ENCODE data around the gene INHBB. TPM values are rescaled to one million over a fixed set of nuclear protein-coding genes. Genes with fewer than 3 reads are reported as not detected.

INHBB gene
- total RNA-seq, 2 donors from 2014 or later = 3.6 to 7.9 TPM

GRCh38 chr2:120300385-120300784, 45.6 kb upstream of the INHBB start:
- ATAC-seq (no peak), DNase-seq (no peak)
- 77 to 92% methylated on average over 7 to 10 of the region's 10 CpGs for WGBS, 2 donors
- Histone ChIP-seq H3K36me3 (replicated peaks in 1 of 2; ENCODE audit: insufficient read depth in 1 of 2, low read depth in 2 of 2) (no peaks in the 10 kb centered on the region), H3K27me3 (no peaks in the 10 kb centered on the region), H3K4me3 (no peak overlapping the region), H3K27ac (no peak overlapping the region), H3K4me1 (peaks cover 3% of the 10 kb centered on the region), H3K9me3 (no peaks in the 10 kb centered on the region)
- no peak for TF ChIP-seq CTCF (IDR thresholded peaks at IDR 0.05)
- TF ChIP-seq POLR2A (IDR thresholded peaks at IDR 0.05) = no peak
- intact Hi-C loops (cut with DNase I) = no loop called here

DNA sequence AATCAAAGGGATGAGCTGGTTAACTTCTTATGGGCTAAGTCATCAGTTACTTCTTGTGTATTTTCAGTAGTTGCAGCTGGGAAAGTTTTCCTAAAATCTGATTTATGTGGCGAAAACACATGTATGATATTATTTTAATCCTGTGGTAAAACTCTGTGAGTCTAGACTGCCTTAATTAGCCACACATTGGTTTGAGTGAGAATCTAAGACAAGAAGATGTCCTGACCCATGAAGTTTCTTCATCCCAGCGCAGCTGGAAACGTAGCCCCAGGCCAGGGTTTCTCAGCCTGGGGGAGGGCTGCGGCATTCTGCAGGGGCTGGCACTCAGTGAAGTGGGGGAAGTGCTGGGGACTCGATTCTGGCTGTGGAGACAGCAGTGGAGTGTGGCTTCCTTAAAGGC, 44.7 kb upstream of the INHBB start:
- DNase-seq = no peak
- H3K36me3 ChIP-seq (replicated peaks in 1 of 2; ENCODE audit: insufficient read depth in 1 of 2, low read depth in 2 of 2) = no peaks in the 10 kb centered on the region
- H3K4me1 ChIP-seq = peaks cover 5% of the 10 kb centered on the region
- intact Hi-C loops (cut with DNase I) = no loop called here
- no peak overlapping the region for H3K27ac ChIP-seq
- WGBS, 2 donors = 95 to 97% methylated on average over 5 of the region's 5 CpGs
- H3K27me3 ChIP-seq = no peaks in the 10 kb centered on the region
- no peak for ATAC-seq
- TF ChIP-seq CTCF (IDR thresholded peaks at IDR 0.05) = no peak
- TF ChIP-seq POLR2A (IDR thresholded peaks at IDR 0.05) = no peak
- no peaks in the 10 kb centered on the region for H3K9me3 ChIP-seq
- no peak overlapping the region for H3K4me3 ChIP-seq

DNA sequence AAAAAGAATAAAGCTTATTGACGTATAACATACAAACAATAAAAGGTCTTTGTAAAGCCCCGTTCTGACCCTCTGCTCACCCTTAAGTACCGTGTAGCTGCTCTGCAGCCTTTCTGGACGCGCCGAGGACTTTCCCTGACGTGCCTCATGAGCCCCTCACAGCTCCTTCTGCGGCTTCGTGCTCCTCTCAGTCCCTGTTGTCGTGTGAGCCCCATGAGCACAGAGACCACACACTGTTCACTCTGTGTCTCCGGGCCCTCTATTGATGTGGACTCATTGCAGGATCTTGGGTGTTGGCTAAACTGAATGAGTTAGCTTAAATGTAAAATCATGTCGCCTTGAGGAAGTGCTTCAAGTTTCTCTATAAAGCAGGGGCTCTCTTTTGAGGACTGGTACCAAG, 43.6 kb upstream of the INHBB start:
- TF ChIP-seq CTCF (IDR thresholded peaks at IDR 0.05) (no peak), POLR2A (IDR thresholded peaks at IDR 0.05) (no peak)
- DNase-seq (no peak), ATAC-seq (no peak)
- no peaks in the 10 kb centered on the region for H3K9me3 ChIP-seq
- no peaks in the 10 kb centered on the region for H3K27me3 ChIP-seq
- H3K4me1 ChIP-seq = peaks cover 5% of the 10 kb centered on the region
- intact Hi-C loops (cut with DNase I) = no loop called here
- no peak overlapping the region for H3K27ac ChIP-seq
- 88 to 91% methylated on average over 12 of the region's 12 CpGs for WGBS, 2 donors
- no peaks in the 10 kb centered on the region for H3K36me3 ChIP-seq (replicated peaks in 1 of 2; ENCODE audit: insufficient read depth in 1 of 2, low read depth in 2 of 2)
- H3K4me3 ChIP-seq = no peak overlapping the region

- Histone ChIP-seq H3K4me1 (peaks cover 5% of the 10 kb centered on the region), H3K27ac (no peak overlapping the region), H3K27me3 (no peaks in the 10 kb centered on the region), H3K36me3 (replicated peaks in 1 of 2; ENCODE audit: insufficient read depth in 1 of 2, low read depth in 2 of 2) (no peaks in the 10 kb centered on the region), H3K9me3 (no peaks in the 10 kb centered on the region), H3K4me3 (no peak overlapping the region)
- ATAC-seq (no peak), DNase-seq (no peak)
- 84 to 91% methylated on average over 6 of the region's 6 CpGs for WGBS, 2 donors
- intact Hi-C loops (cut with DNase I) = no loop called here
- TF ChIP-seq CTCF (IDR thresholded peaks at IDR 0.05) = no peak
- TF ChIP-seq POLR2A (IDR thresholded peaks at IDR 0.05) = no peak
Observed at GRCh38 chr2:120303177-120303576, 42.8 kb upstream of the INHBB start.

- Histone ChIP-seq H3K4me1 (peaks cover 5% of the 10 kb centered on the region), H3K36me3 (replicated peaks in 1 of 2; ENCODE audit: insufficient read depth in 1 of 2, low read depth in 2 of 2) (no peaks in the 10 kb centered on the region), H3K27me3 (no peaks in the 10 kb centered on the region), H3K9me3 (no peaks in the 10 kb centered on the region), H3K27ac (no peak overlapping the region), H3K4me3 (no peak overlapping the region)
- intact Hi-C loops (cut with DNase I) = no loop called here
- DNase-seq (peak in 1 of 4 donors; percentile 32), ATAC-seq (no peak)
- TF ChIP-seq POLR2A (IDR thresholded peaks at IDR 0.05) (no peak), CTCF (IDR thresholded peaks at IDR 0.05) (peak in 2 of 7 experiments; percentile 18 to 30)
- 31 to 46% methylated on average over 6 of the region's 6 CpGs for WGBS, 2 donors
Observed at GRCh38 chr2:120305296-120305695, 40.6 kb upstream of the INHBB start.
